Stomach (tissue), 4 donors: ENCODE results near the gene KIFAP3.

ENCODE experiments used
- POLR2A ChIP-seq, 4 donors: fragments of 450-650 bp; IDR thresholded peaks; one replicate each; pipeline ENCODE4 v1.6.1; 2016; ENCODE audit warnings: antibody characterized with exemption in 4 of 4, control low read depth in 2 of 4, mild to moderate bottlenecking in 1 of 4, moderate library complexity in 1 of 4
- TF ChIP-seq, protein P1 (sequence below), 7 experiments: fragments of 450-650 bp in 4 of 7; fragments of 200-600 bp in 3 of 7; sonication (generic) in 3 of 7; IDR thresholded peaks; one replicate each; pipeline ENCODE4 v1.5.1; 2016 to 2019; ENCODE audit warnings: antibody characterized with exemption in 7 of 7, control low read depth in 2 of 7, mild to moderate bottlenecking in 1 of 7

- TF ChIP-seq, protein P1, sequence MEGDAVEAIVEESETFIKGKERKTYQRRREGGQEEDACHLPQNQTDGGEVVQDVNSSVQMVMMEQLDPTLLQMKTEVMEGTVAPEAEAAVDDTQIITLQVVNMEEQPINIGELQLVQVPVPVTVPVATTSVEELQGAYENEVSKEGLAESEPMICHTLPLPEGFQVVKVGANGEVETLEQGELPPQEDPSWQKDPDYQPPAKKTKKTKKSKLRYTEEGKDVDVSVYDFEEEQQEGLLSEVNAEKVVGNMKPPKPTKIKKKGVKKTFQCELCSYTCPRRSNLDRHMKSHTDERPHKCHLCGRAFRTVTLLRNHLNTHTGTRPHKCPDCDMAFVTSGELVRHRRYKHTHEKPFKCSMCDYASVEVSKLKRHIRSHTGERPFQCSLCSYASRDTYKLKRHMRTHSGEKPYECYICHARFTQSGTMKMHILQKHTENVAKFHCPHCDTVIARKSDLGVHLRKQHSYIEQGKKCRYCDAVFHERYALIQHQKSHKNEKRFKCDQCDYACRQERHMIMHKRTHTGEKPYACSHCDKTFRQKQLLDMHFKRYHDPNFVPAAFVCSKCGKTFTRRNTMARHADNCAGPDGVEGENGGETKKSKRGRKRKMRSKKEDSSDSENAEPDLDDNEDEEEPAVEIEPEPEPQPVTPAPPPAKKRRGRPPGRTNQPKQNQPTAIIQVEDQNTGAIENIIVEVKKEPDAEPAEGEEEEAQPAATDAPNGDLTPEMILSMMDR (IDR thresholded peaks at IDR 0.05): no peak
- no peak for TF ChIP-seq POLR2A (IDR thresholded peaks at IDR 0.05)
Observed at GRCh38 chr1:169915150-169915549, 159.3 kb downstream of the KIFAP3 start.
